ENCODE results near the gene MOB3B. TPM values are rescaled to one million over a fixed set of nuclear protein-coding genes. Genes with fewer than 3 reads are reported as not detected.
A peak's percentile ranks its signal among the peaks of the same experiment; 100 is the strongest.

The MOB3B gene
- total and polyA plus RNA-seq, 2 donors (not counting 1 experiment from before 2014, with no cell fraction given): under 0.01 to 0.15 TPM

- no peak overlapping the region for H3K4me3 ChIP-seq (replicated peaks in 1 of 4; ENCODE audit: control extremely low read depth in 1 of 4, insufficient read depth in 1 of 4, low read depth in 3 of 4, low read length in 4 of 4)
- no peak overlapping the region for H3K27ac ChIP-seq (ENCODE audit: insufficient read depth, low read length)
- H2AFZ ChIP-seq (ENCODE audit: low read length): no peak overlapping the region
- no peaks in the 10 kb centered on the region for H3K4me1 ChIP-seq (ENCODE audit: control insufficient read depth, extremely low read depth, insufficient read depth, low read length)
- TF ChIP-seq EZH2 (IDR thresholded peaks at IDR 0.05; ENCODE audit: low read length, missing control alignments): no peak
- H3K36me3 ChIP-seq (ENCODE audit: control insufficient read depth, insufficient read depth, low read length): no peaks in the 10 kb centered on the region
- H3K9me3 ChIP-seq (ENCODE audit: control insufficient read depth, insufficient read depth, low read depth, low read length): no peaks in the 10 kb centered on the region
- no peaks in the 10 kb centered on the region for H3K79me2 ChIP-seq (ENCODE audit: control insufficient read depth, insufficient read depth, low read length)
- DNase-seq (ENCODE audit: low read depth in 2 of 2): no peak
- H4K20me1 ChIP-seq (ENCODE audit: control insufficient read depth, extremely low read depth, insufficient read depth, low read length): no peaks in the 10 kb centered on the region
- H3K9ac ChIP-seq (ENCODE audit: insufficient read depth, low read length): no peak overlapping the region
- no peak overlapping the region for H3K4me2 ChIP-seq (ENCODE audit: extremely low read depth, insufficient read depth, low read length)
- H3K27me3 ChIP-seq (ENCODE audit: control insufficient read depth, insufficient read depth, low read length): no peaks in the 10 kb centered on the region
These were observed 97.3 kb downstream of the MOB3B start for GRCh38 chr9:27432308-27432707.

GRCh38 chr9:27431543-27432147, 98.0 kb downstream of the MOB3B start:
- Histone ChIP-seq H3K36me3 (ENCODE audit: control insufficient read depth, insufficient read depth, low read length) (no peaks in the 10 kb centered on the region), H3K9ac (ENCODE audit: insufficient read depth, low read length) (no peak overlapping the region), H3K27ac (ENCODE audit: insufficient read depth, low read length) (no peak overlapping the region), H4K20me1 (ENCODE audit: control insufficient read depth, extremely low read depth, insufficient read depth, low read length) (no peaks in the 10 kb centered on the region), H2AFZ (ENCODE audit: low read length) (no peak overlapping the region), H3K27me3 (ENCODE audit: control insufficient read depth, insufficient read depth, low read length) (no peaks in the 10 kb centered on the region), H3K4me3 (replicated peaks in 1 of 4; ENCODE audit: control extremely low read depth in 1 of 4, insufficient read depth in 1 of 4, low read depth in 3 of 4, low read length in 4 of 4) (no peak overlapping the region), H3K79me2 (ENCODE audit: control insufficient read depth, insufficient read depth, low read length) (no peaks in the 10 kb centered on the region), H3K4me2 (ENCODE audit: extremely low read depth, insufficient read depth, low read length) (no peak overlapping the region), H3K4me1 (ENCODE audit: control insufficient read depth, extremely low read depth, insufficient read depth, low read length) (no peaks in the 10 kb centered on the region), H3K9me3 (ENCODE audit: control insufficient read depth, insufficient read depth, low read depth, low read length) (no peaks in the 10 kb centered on the region)
- peak in 1 of 2 donors; percentile 27 for DNase-seq (ENCODE audit: low read depth in 2 of 2)
- TF ChIP-seq CTCF (conservative IDR thresholded peaks at IDR 0.05 in 1 of 2, IDR thresholded peaks at IDR 0.05 in 1 of 2; ENCODE audit: low read depth in 1 of 2, low read length in 2 of 2) (no peak), EZH2 (IDR thresholded peaks at IDR 0.05; ENCODE audit: low read length, missing control alignments) (no peak)

- Histone ChIP-seq H3K27ac (ENCODE audit: insufficient read depth, low read length) (no peak overlapping the region), H3K4me3 (replicated peaks in 1 of 4; ENCODE audit: control extremely low read depth in 1 of 4, insufficient read depth in 1 of 4, low read depth in 3 of 4, low read length in 4 of 4) (no peak overlapping the region), H3K9ac (ENCODE audit: insufficient read depth, low read length) (no peak overlapping the region), H2AFZ (ENCODE audit: low read length) (no peak overlapping the region), H3K79me2 (ENCODE audit: control insufficient read depth, insufficient read depth, low read length) (no peaks in the 10 kb centered on the region), H3K36me3 (ENCODE audit: control insufficient read depth, insufficient read depth, low read length) (no peaks in the 10 kb centered on the region), H3K9me3 (ENCODE audit: control insufficient read depth, insufficient read depth, low read depth, low read length) (no peaks in the 10 kb centered on the region), H4K20me1 (ENCODE audit: control insufficient read depth, extremely low read depth, insufficient read depth, low read length) (no peaks in the 10 kb centered on the region), H3K4me1 (ENCODE audit: control insufficient read depth, extremely low read depth, insufficient read depth, low read length) (no peaks in the 10 kb centered on the region), H3K4me2 (ENCODE audit: extremely low read depth, insufficient read depth, low read length) (no peak overlapping the region), H3K27me3 (ENCODE audit: control insufficient read depth, insufficient read depth, low read length) (no peaks in the 10 kb centered on the region)
- TF ChIP-seq CTCF (conservative IDR thresholded peaks at IDR 0.05 in 1 of 2, IDR thresholded peaks at IDR 0.05 in 1 of 2; ENCODE audit: low read depth in 1 of 2, low read length in 2 of 2) (no peak), EZH2 (IDR thresholded peaks at IDR 0.05; ENCODE audit: low read length, missing control alignments) (no peak)
- DNase-seq (ENCODE audit: low read depth in 2 of 2): no peak
These were observed 98.7 kb downstream of the MOB3B start for GRCh38 chr9:27430750-27431535.
